HepG2 (cell line): ENCODE measurements around the gene EXOC6B. TPM values are rescaled to one million over a fixed set of nuclear protein-coding genes. Genes with fewer than 3 reads are reported as not detected.

Experiments
- ATAC-seq: fragments of 200-7000 bp; cut with Tn5 transposase; 3 replicates; pipeline ENCODE4 v1.9.1; 2020; ENCODE audit warnings: mild to moderate bottlenecking, moderate library complexity
- BruUV-seq: library from RNA; stranded (reverse); fragments of 400-500 nt; replicated peaks from 2 replicates; lab custom pipeline; 2021; lab: Mats Ljungman, UMichigan
- CTCF ChIA-PET: fragments of 300-600 bp; formaldehyde crosslinking; extraction: SDS; loops from one replicate; lab custom pipeline; 2021; ENCODE audit warnings: low total read pairs, inconsistent platforms, low intra/inter-chr PET ratio; lab: Yijun Ruan, JAX
- POLR2A ChIA-PET: fragments of 350-600 bp; sonication (Branson Sonifier 250); formaldehyde crosslinking; loops from one replicate; lab custom pipeline; 2020; ENCODE audit warnings: antibody characterized with exemption, inconsistent platforms; lab: Yijun Ruan, JAX
- DNase-seq: peaks from one replicate; pipeline ENCODE4 v3.0.0-alpha.2; 2015; ENCODE audit warnings: low spot score
- FAIRE-seq: peaks from 3 replicates; lab custom pipeline; 2011; peaks lifted over from hg19 to GRCh38; lab: Jason Lieb, UNC
- H2AFZ ChIP-seq: one replicate; pipeline ENCODE4 v1.6.1; 2011; ENCODE audit warnings: low read length, inconsistent platforms
- H3K27ac ChIP-seq: fragments of 300-600 bp; 3 replicates; pipeline ENCODE4 v1.8.0; 2011; ENCODE audit warnings: mixed run types, mild to moderate bottlenecking, mixed read lengths, low read length, inconsistent platforms; ENCODE audit not compliant: insufficient read depth; ENCODE audit errors: extremely low read length
- H3K27me3 ChIP-seq, 2 experiments: fragments of 200-600 bp in 1 of 2; 2 replicates in 1 of 2; 3 replicates in 1 of 2; pipeline versions ENCODE4 v1.6.0 to v1.8.0; 2011; ENCODE audit warnings: low read length in 2 of 2, mild to moderate bottlenecking in 2 of 2, moderate library complexity in 2 of 2, inconsistent platforms in 1 of 2; ENCODE audit not compliant: insufficient read depth in 2 of 2, control insufficient read depth in 1 of 2
- H3K36me3 ChIP-seq, 2 experiments: fragments of 200-600 bp in 1 of 2; replicated peaks in 1 of 2; 2 replicates in 1 of 2; 3 replicates in 1 of 2; pipeline versions ENCODE4 v1.5.1 to v1.8.0; 2011; ENCODE audit warnings: low read length in 2 of 2, inconsistent platforms in 1 of 2; ENCODE audit not compliant: insufficient read depth in 2 of 2, control insufficient read depth in 1 of 2
- H3K4me1 ChIP-seq: 2 replicates; pipeline ENCODE4 v1.5.1; 2012; ENCODE audit warnings: low read length, inconsistent platforms; ENCODE audit not compliant: insufficient read depth
- H3K4me2 ChIP-seq: 2 replicates; pipeline ENCODE4 v1.6.0; 2011; ENCODE audit warnings: low read depth, low read length, inconsistent platforms
- H3K4me3 ChIP-seq, 3 experiments: fragments of 200-600 bp in 1 of 3; sonication (generic), shearing (Covaris generic) in 1 of 3; replicated peaks in 1 of 3; 2 replicates each; pipeline ENCODE4 v1.5.1; 2011 to 2016; ENCODE audit warnings: low read length in 3 of 3, inconsistent platforms in 2 of 3, low read depth in 2 of 3, mild to moderate bottlenecking in 2 of 3, control low read depth in 1 of 3, mixed read lengths in 1 of 3; ENCODE audit not compliant: insufficient read depth in 1 of 3
- H3K79me2 ChIP-seq: one replicate; pipeline ENCODE4 v1.6.1; 2011; ENCODE audit warnings: low read length, inconsistent platforms; ENCODE audit not compliant: insufficient read depth
- H3K9ac ChIP-seq: 2 replicates; pipeline ENCODE4 v1.6.0; 2011; ENCODE audit warnings: mild to moderate bottlenecking, low read depth, low read length, inconsistent platforms; ENCODE audit not compliant: insufficient read depth
- H3K9me3 ChIP-seq: 2 replicates; pipeline ENCODE4 v1.5.1; 2012; ENCODE audit warnings: mild to moderate bottlenecking, low read length
- H4K20me1 ChIP-seq: 2 replicates; pipeline ENCODE4 v1.6.0; 2011; ENCODE audit warnings: inconsistent platforms, mild to moderate bottlenecking, low read length, moderate library complexity; ENCODE audit not compliant: insufficient read depth
- ATF1 ChIP-seq: IDR thresholded peaks from 2 replicates; pipeline ENCODE4 v1.6.1; 2016; ENCODE audit warnings: mild to moderate bottlenecking, control low read depth
- IRF2 ChIP-seq: IDR thresholded peaks from 2 replicates; pipeline ENCODE4 v1.6.1; 2018; ENCODE audit warnings: missing genetic modification reagents, missing compliant biosample characterization
- KDM1A ChIP-seq: IDR thresholded peaks from 2 replicates; pipeline ENCODE4 v1.6.1; 2016; ENCODE audit warnings: missing compliant biosample characterization
- MAFF ChIP-seq: IDR thresholded peaks from 2 replicates; pipeline ENCODE4 v1.6.1; 2011; ENCODE audit warnings: low read depth, low read length, improper control_type of control experiment
- MXD4 ChIP-seq: IDR thresholded peaks from 2 replicates; pipeline ENCODE4 v1.6.1; 2016; ENCODE audit warnings: mild to moderate bottlenecking, missing biosample characterization, missing genetic modification reagents
- NBN ChIP-seq: fragments of 450-650 bp; conservative IDR thresholded peaks from 2 replicates; pipeline ENCODE4 v1.6.1; 2017
- NFIB ChIP-seq: sonication (generic); formaldehyde crosslinking; IDR thresholded peaks from 2 replicates; pipeline ENCODE4 v1.9.0; 2021; ENCODE audit warnings: missing genetic modification reagents, mild to moderate bottlenecking, borderline replicate concordance
- NFKB2 ChIP-seq: sonication (generic); formaldehyde crosslinking; IDR thresholded peaks from 2 replicates; pipeline ENCODE4 v1.4.0; 2020; ENCODE audit warnings: missing genetic modification reagents, borderline replicate concordance
- SATB2 ChIP-seq: sonication (generic); formaldehyde crosslinking; IDR thresholded peaks from 2 replicates; pipeline ENCODE4 v1.5.0; 2020; ENCODE audit warnings: missing genetic modification reagents
- TCF12 ChIP-seq, 2 experiments: fragments of 450-650 bp in 1 of 2; sonication (generic) in 1 of 2; formaldehyde crosslinking in 1 of 2; IDR thresholded peaks; 2 replicates each; pipeline versions ENCODE4 v1.6.1 to v1.8.0; 2017 to 2022; ENCODE audit warnings: antibody characterized with exemption in 1 of 2, mild to moderate bottlenecking in 1 of 2, missing genetic modification reagents in 1 of 2, moderate library complexity in 1 of 2
- XBP1 ChIP-seq: sonication (generic); formaldehyde crosslinking; IDR thresholded peaks from 2 replicates; pipeline ENCODE4 v1.5.0; 2020; ENCODE audit warnings: missing genetic modification reagents
- ZFP36L2 ChIP-seq: sonication (generic); formaldehyde crosslinking; IDR thresholded peaks from 2 replicates; pipeline ENCODE4 v1.4.0; 2020; ENCODE audit warnings: missing genetic modification reagents
- ZMAT3 ChIP-seq: sonication (generic); formaldehyde crosslinking; conservative IDR thresholded peaks from 2 replicates; pipeline ENCODE4 v1.7.0; 2021; ENCODE audit warnings: missing genetic modification reagents
- ZNF788 ChIP-seq: sonication (generic); formaldehyde crosslinking; IDR thresholded peaks from 2 replicates; pipeline ENCODE4 v1.5.0; 2020; ENCODE audit warnings: mild to moderate bottlenecking, missing genetic modification reagents, borderline replicate concordance
- ZNF790 ChIP-seq: sonication (generic); formaldehyde crosslinking; IDR thresholded peaks from 2 replicates; pipeline ENCODE4 v1.8.0; 2022; ENCODE audit warnings: missing genetic modification reagents, mild to moderate bottlenecking, borderline replicate concordance
- WGBS: methylation state at CpG from one replicate; pipeline ENCODE4 v1.1.6; 2017; ENCODE audit warnings: low lambda C conversion rate; 5-methylcytosine and 5-hydroxymethylcytosine counted together
- in situ Hi-C: cut with HindIII; loops from 2 replicates; pipeline ENCODE4 v1.10.0; 2017; ENCODE audit warnings: low pct_unique_long_range_greater_than_20kb; ENCODE audit not compliant: extremely low pct_ligation_motif_present
- intact Hi-C: fragments of 100-400 bp; cut with micrococcal nuclease; formaldehyde crosslinking; loops from one replicate; pipeline ENCODE4 v1.10.0; 2022; ENCODE audit not compliant: unreplicated experiment
- polyA plus RNA-seq, 8 experiments: library from polyadenylated mRNA; depleted of rRNA in 3 of 8; stranded (reverse) in 7 of 8; unstranded in 1 of 8; fragments of >200 nt; fragmentation: Illumina TruSeq in 4 of 8; extraction: Trizol in 4 of 8; gene quantifications; 2 replicates each; pipeline versions ENCODE4 v1.2.1 to v1.2.3, GENCODE V29; 2011 to 2016; ENCODE audit warnings: low read depth in 4 of 8, missing spikeins in 1 of 8, mixed read lengths in 1 of 8; ENCODE audit not compliant: insufficient read depth in 1 of 8
- total RNA-seq, 5 experiments: library from RNA; depleted of rRNA; stranded (reverse); fragments of >200 nt; fragmentation: Illumina TruSeq; extraction: Trizol; gene quantifications; 2 replicates each; pipeline ENCODE4 v1.2.3, GENCODE V29; 2016; ENCODE audit warnings: low read depth in 1 of 5
- TF ChIP-seq, protein P1 (sequence below): sonication (generic); formaldehyde crosslinking; IDR thresholded peaks from 2 replicates; pipeline ENCODE4 v1.8.0; 2022; ENCODE audit warnings: missing genetic modification reagents, mild to moderate bottlenecking, borderline replicate concordance
- TF ChIP-seq, protein P2 (sequence below): sonication (generic); formaldehyde crosslinking; IDR thresholded peaks from 2 replicates; pipeline ENCODE4 v1.5.0; 2020; ENCODE audit warnings: mild to moderate bottlenecking, missing genetic modification reagents, moderate library complexity

Gene EXOC6B
- total and polyA plus RNA-seq, 2 of the 13 experiments (the other 11 are each of a cell fraction or from before 2014, with no cell fraction given) = 9.1 to 15.9 TPM

DNA sequence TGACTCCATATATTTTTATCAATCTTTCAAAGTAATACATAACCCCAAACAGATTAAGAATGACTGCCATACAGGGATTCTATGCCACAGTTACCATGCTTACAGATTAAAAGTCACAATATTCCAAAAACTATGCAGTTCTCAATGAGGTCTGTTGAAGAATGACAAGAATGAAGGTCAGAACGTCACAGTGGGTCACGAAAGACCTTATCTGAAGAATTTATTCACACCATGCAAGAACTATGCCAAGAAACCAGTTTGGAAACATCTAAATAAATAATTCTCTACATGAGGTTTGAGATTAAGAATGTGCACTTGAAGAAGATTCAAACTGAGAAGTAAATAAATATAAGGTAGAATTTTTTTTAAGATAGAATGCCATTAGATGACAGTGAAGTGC is 253.3 kb downstream of the EXOC6B start:
- ChIA-PET CTCF (no interaction called here), POLR2A (no interaction called here)
- Histone ChIP-seq H3K4me2 (no peak overlapping the region), H3K27me3 (no peaks in the 10 kb centered on the region), H4K20me1 (no peaks in the 10 kb centered on the region), H3K4me1 (peaks cover 9% of the 10 kb centered on the region), H3K4me3 (no peak overlapping the region), H2AFZ (no peak overlapping the region), H3K9me3 (no peaks in the 10 kb centered on the region), H3K36me3 (no peaks in the 10 kb centered on the region; a peak in 1 of 5 replicates), H3K79me2 (no peaks in the 10 kb centered on the region), H3K9ac (no peak overlapping the region), H3K27ac (no peak overlapping the region)
- in situ Hi-C loops = loop anchor here (10.0 kb wide), 2 partner anchors 648 to 1028 kb away; no protein-coding TSS in a partner anchor
- DNase-seq (no peak), ATAC-seq (no peak), FAIRE-seq (no peak)
- no peak for TF ChIP-seq IRF2 (CRISPR knock-in tag)
- no peak for TF ChIP-seq MXD4
- TF ChIP-seq ATF1 (CRISPR knock-in tag) = no peak
- TF ChIP-seq NBN = no peak
- no peak for TF ChIP-seq NFKB2 (CRISPR knock-in tag)
- TF ChIP-seq, protein P1, sequence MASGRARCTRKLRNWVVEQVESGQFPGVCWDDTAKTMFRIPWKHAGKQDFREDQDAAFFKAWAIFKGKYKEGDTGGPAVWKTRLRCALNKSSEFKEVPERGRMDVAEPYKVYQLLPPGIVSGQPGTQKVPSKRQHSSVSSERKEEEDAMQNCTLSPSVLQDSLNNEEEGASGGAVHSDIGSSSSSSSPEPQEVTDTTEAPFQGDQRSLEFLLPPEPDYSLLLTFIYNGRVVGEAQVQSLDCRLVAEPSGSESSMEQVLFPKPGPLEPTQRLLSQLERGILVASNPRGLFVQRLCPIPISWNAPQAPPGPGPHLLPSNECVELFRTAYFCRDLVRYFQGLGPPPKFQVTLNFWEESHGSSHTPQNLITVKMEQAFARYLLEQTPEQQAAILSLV = no peak
- no peak for TF ChIP-seq TCF12 (IDR thresholded peaks at IDR 0.05)
- no peak for TF ChIP-seq TCF12 (CRISPR knock-in tag; IDR thresholded peaks at IDR 0.05)
- TF ChIP-seq, protein P2, sequence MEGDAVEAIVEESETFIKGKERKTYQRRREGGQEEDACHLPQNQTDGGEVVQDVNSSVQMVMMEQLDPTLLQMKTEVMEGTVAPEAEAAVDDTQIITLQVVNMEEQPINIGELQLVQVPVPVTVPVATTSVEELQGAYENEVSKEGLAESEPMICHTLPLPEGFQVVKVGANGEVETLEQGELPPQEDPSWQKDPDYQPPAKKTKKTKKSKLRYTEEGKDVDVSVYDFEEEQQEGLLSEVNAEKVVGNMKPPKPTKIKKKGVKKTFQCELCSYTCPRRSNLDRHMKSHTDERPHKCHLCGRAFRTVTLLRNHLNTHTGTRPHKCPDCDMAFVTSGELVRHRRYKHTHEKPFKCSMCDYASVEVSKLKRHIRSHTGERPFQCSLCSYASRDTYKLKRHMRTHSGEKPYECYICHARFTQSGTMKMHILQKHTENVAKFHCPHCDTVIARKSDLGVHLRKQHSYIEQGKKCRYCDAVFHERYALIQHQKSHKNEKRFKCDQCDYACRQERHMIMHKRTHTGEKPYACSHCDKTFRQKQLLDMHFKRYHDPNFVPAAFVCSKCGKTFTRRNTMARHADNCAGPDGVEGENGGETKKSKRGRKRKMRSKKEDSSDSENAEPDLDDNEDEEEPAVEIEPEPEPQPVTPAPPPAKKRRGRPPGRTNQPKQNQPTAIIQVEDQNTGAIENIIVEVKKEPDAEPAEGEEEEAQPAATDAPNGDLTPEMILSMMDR (CRISPR knock-in tag) = no peak
- no peak for TF ChIP-seq NFIB (CRISPR knock-in tag)
- no peak for TF ChIP-seq ZMAT3 (CRISPR knock-in tag)
- TF ChIP-seq ZFP36L2 (CRISPR knock-in tag) = no peak
- TF ChIP-seq SATB2 (CRISPR knock-in tag) = no peak
- no peak for TF ChIP-seq ZNF790 (CRISPR knock-in tag)
- TF ChIP-seq XBP1 = no peak
- no peak for TF ChIP-seq KDM1A (CRISPR knock-in tag)
- TF ChIP-seq ZNF788 (CRISPR knock-in tag) = no peak
- TF ChIP-seq MAFF = no peak
- BruUV-seq = no TSS peak
- 95% methylated on average over 2 of the region's 2 CpGs for WGBS
- intact Hi-C loops = no loop called here
